AG04450 (cell line): ENCODE results near the gene CAPG. TPM values are rescaled to one million over a fixed set of nuclear protein-coding genes. Genes with fewer than 3 reads are reported as not detected.

Experiments used
- CTCF ChIA-PET: fragments of 300-600, 350-600 bp; formaldehyde crosslinking; extraction: SDS; loops from one replicate; lab custom pipeline; 2022; ENCODE audit warnings: antibody characterized with exemption, inconsistent platforms; lab: Charles Lee
- POLR2A ChIA-PET: fragments of 350-600 bp; formaldehyde crosslinking; extraction: SDS; loops from one replicate; lab custom pipeline; 2021; ENCODE audit warnings: antibody characterized with exemption, inconsistent platforms; lab: Yijun Ruan, JAX
- DNase-seq: peaks from one replicate; pipeline ENCODE4 v3.0.0-alpha.2; 2011; ENCODE audit warnings: low read depth, low spot score
- H3K27ac ChIP-seq: one replicate; pipeline ENCODE4 v1.5.1; 2012; ENCODE audit warnings: low read depth, low read length, control low read depth
- H3K27me3 ChIP-seq: one replicate; pipeline ENCODE4 v1.6.0; 2012; ENCODE audit warnings: low read length; ENCODE audit not compliant: control insufficient read depth, insufficient read depth
- H3K4me3 ChIP-seq: 2 replicates; pipeline ENCODE4 v1.5.1; 2011; ENCODE audit warnings: mild to moderate bottlenecking, low read depth, low read length, control low read depth
- H3K9me3 ChIP-seq: 2 replicates; pipeline ENCODE4 v1.5.1; 2012; ENCODE audit warnings: low read length; ENCODE audit not compliant: control insufficient read depth, insufficient read depth
- CTCF ChIP-seq: IDR thresholded peaks from 2 replicates; pipeline ENCODE4 v1.5.1; 2011; ENCODE audit warnings: low read depth, low read length, control low read depth, inconsistent platforms
- polyA plus RNA-seq: library from polyadenylated mRNA; depleted of rRNA; stranded (reverse); fragments of >200 nt; gene quantifications from 2 replicates; pipeline ENCODE4 v1.2.3, GENCODE V29; 2011

The CAPG gene
- polyA plus RNA-seq, 1 experiment: 70.5 TPM

GRCh38 chr2:85394976-85395375 is 15.2 kb downstream of the CAPG start:
- no peak for DNase-seq
- ChIA-PET POLR2A (no interaction called here), CTCF (interaction anchor here (6.6 kb wide), 1 partner anchor 156 kb away, joined by 40 read pairs; no protein-coding TSS in a partner anchor)
- Histone ChIP-seq H3K27me3 (no peaks in the 10 kb centered on the region), H3K9me3 (no peaks in the 10 kb centered on the region), H3K4me3 (no peak overlapping the region), H3K27ac (no peak overlapping the region)
- no peak for TF ChIP-seq CTCF

- no peak for DNase-seq
- Histone ChIP-seq H3K9me3 (no peaks in the 10 kb centered on the region), H3K27ac (no peak overlapping the region), H3K4me3 (no peak overlapping the region), H3K27me3 (no peaks in the 10 kb centered on the region)
- POLR2A ChIA-PET: no interaction called here
- no peak for TF ChIP-seq CTCF
- CTCF ChIA-PET: interaction anchor here (1.6 to 6.6 kb wide), 2 partner anchors 10 to 157 kb away, joined by 5 to 40 read pairs; no protein-coding TSS in a partner anchor
Observed at GRCh38 chr2:85394261-85394681, 15.9 kb downstream of the CAPG start.

- H3K27me3 ChIP-seq: no peaks in the 10 kb centered on the region
- no peak for TF ChIP-seq CTCF
- H3K9me3 ChIP-seq: no peaks in the 10 kb centered on the region
- DNase-seq: no peak
- H3K4me3 ChIP-seq: no peak overlapping the region
- POLR2A ChIA-PET: no interaction called here
- H3K27ac ChIP-seq: no peak overlapping the region
- CTCF ChIA-PET: interaction anchor here (1.6 to 6.6 kb wide), 2 partner anchors 10 to 158 kb away, joined by 5 to 40 read pairs; no protein-coding TSS in a partner anchor
Observed at GRCh38 chr2:85393836-85394235, 16.3 kb downstream of the CAPG start.

- Histone ChIP-seq H3K27ac (no peak overlapping the region), H3K4me3 (no peak overlapping the region), H3K27me3 (no peaks in the 10 kb centered on the region), H3K9me3 (no peaks in the 10 kb centered on the region)
- TF ChIP-seq CTCF: peak; percentile 74
- DNase-seq: no peak
- ChIA-PET CTCF (interaction anchor here (1.5 to 6.6 kb wide), 2 partner anchors 13 to 160 kb away, joined by 4 to 40 read pairs; no protein-coding TSS in a partner anchor), POLR2A (no interaction called here)
Observed at GRCh38 chr2:85390941-85391669, 19.1 kb downstream of the CAPG start.
